Coronary artery (tissue), 2 donors: ENCODE data around the gene MAB21L4.
A peak's percentile ranks its signal among the peaks of the same experiment; 100 is the strongest.

ENCODE experiments used
- DNase-seq: peaks from one replicate; pipeline ENCODE4 v3.0.0-alpha.2; 2017; ENCODE audit warnings: low spot score
- H3K27ac ChIP-seq, 2 donors: fragments of 200-600 bp; sonication (generic); one replicate each; pipeline ENCODE4 v1.5.1; 2016 to 2019
- H3K4me3 ChIP-seq: fragments of 200-600 bp; sonication (generic); 2 replicates; pipeline ENCODE4 v1.5.1; 2016; ENCODE audit warnings: mild to moderate bottlenecking, moderate library complexity
- CTCF ChIP-seq: fragments of 200-600 bp; sonication (generic); IDR thresholded peaks from one replicate; pipeline ENCODE4 v1.5.1; 2019; ENCODE audit warnings: antibody characterized with exemption

Gene MAB21L4

DNA sequence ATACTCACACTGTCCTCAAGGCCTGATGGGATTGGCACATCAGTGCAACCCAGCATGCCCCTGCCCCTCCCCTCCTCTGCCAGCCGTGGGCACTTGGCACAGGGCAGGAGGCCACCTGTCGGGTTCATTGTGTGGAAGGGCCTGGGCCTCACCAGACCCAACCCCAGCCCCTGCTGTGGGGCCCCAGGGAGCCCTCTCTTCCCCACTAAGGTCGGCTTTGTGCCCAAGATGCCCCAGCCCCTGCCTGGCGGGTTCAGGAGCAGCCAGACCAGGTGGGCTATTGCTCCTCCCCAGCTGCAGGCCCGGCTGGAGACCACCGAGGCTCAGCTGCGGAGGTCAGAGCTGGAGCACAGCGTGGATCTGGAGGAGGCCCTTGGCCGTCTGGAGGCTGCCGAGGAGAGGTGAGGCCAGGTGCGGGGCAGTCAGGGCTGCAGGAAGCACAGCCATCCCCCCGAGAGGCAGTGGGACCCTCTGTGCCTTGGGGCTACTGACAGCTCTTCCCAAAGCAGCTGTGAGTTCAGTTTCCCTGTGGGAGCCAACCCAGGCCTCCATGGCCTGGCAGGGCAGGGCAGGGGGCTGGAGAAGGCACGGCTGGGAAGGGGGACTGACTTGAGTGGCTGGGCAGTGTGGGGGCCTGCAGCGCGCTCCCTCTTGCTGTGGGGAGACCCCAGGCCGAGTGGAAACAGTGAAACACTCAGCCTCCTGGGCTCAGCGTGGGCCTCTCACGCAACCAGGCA, 26.5 kb upstream of the MAB21L4 start:
- peak; percentile 69 for DNase-seq

GRCh38 chr2:240921995-240922244, 26.0 kb upstream of the MAB21L4 start:
- H3K4me3 ChIP-seq = no peak overlapping the region
- H3K27ac ChIP-seq = peak overlapping the region in 1 of 2 donors; percentile 82
- peak; percentile 67 for DNase-seq
- no peak for TF ChIP-seq CTCF

More for the DNA sequence above, 26.5 kb upstream of the MAB21L4 start:
- H3K27ac ChIP-seq = peak overlapping the region in 1 of 2 donors; percentile 82
- no peak overlapping the region for H3K4me3 ChIP-seq
- TF ChIP-seq CTCF = no peak

DNA sequence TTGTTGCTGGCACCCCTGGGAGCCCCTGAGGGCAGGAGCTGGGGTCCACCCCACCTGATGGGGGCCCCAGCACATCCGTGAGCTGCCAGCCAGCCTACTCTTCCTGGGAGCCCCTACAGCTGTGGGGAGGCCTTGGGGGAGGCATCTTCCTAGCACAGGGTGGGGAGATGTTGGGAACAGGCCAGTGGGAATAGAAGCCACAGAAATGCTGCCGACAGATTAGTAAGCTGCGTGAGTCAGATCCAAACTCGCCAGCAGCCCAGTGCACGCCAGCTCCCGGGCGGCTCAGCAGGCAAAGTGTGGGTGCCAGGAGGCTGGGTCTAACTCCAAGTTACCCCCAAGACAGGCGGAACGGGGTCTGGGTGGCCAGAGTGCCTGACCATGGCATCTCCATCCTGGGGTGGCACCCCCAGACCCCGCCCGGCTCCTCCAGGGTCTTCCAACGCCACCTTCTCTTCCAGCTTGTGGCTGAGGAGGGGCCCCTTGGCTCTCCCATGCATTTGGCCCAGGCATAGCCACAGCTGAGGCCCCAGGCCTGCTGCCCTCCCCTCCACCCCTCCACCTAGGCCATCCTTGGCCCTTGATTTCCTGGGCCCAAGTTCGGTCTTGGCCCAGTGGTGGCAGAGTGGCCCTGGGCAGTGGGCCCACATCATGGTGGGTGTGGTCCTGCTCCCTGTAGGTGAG, 25.5 kb upstream of the MAB21L4 start:
- peak; percentile 83 for DNase-seq
- Histone ChIP-seq H3K27ac (peak overlapping the region; percentile 27 to 82), H3K4me3 (no peak overlapping the region)
- no peak for TF ChIP-seq CTCF

DNA sequence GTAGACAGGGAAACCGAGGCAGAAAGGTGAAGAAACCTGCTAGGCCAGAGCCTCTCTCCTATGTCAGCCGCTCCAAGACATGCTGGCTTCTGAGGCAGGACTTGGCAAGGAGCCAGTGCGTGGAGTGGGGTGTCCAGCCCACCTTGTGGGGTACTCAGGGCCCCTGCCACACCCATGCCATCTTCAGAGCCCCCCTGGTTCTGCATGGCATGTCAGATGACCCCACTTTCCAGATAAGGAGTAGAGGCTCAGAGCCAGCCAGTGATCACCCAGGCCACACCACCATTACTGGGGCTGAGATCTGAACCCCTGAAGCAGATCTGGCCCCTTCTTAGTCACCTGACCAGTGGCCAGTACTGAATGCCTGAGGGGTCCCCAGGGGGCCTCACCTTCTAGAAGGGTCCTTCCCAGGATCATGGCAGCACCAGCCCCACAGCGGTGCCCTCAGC, 24.9 kb upstream of the MAB21L4 start:
- peak overlapping the region; percentile 27 to 82 for H3K27ac ChIP-seq
- no peak for DNase-seq
- no peak overlapping the region for H3K4me3 ChIP-seq
- no peak for TF ChIP-seq CTCF

GRCh38 chr2:240919786-240920782, 24.1 kb upstream of the MAB21L4 start:
- DNase-seq = peak; percentile 72
- Histone ChIP-seq H3K27ac (peak overlapping the region in 1 of 2 donors; percentile 82), H3K4me3 (no peak overlapping the region)
- TF ChIP-seq CTCF = no peak

DNA sequence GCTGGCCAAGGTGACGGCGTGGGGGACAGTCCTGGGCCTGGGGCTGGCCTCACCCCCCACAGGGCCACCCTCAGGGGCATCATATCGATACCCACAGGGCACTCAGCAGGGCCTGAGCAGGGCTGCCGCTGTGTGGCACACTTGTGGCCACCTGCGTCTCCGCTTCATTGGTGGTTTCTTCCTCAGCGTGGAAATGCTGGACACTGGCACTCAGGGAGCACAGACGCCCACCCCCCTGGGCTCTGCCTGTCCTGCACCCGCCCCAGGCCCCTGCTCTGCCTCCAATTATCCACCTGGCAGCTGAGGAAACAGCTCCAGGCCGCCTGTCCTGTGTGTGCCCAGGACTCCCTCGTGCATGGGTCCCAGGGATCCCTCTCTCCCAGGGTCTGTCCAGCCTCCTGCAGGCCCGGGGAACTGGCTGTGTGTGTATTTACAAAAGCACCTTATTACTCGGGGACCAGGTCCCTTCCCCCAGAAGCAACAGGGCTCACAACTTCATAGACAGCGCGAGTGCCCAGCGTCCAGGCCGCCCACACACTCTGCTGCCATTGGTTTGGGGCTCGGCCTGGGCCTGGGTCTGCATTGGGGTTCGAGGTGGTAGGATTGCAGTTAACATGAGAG, 23.3 kb upstream of the MAB21L4 start:
- DNase-seq = peak; percentile 67
- no peak overlapping the region for H3K27ac ChIP-seq
- no peak for TF ChIP-seq CTCF

More for the DNA sequence above, 23.3 kb upstream of the MAB21L4 start:
- H3K4me3 ChIP-seq = no peak overlapping the region
